HG03159 (cell line): ENCODE results near the gene ADAMTSL1.

Source experiments
- ATAC-seq: cut with Tn5 transposase; IDR thresholded peaks from one replicate; pipeline ENCODE4 v1.9.1; 2021; ENCODE audit warnings: mild to moderate bottlenecking, moderate library complexity; ENCODE audit not compliant: unreplicated experiment

The ADAMTSL1 gene

GRCh38 chr9:18658804-18659705 is 185.1 kb downstream of the ADAMTSL1 start:
- ATAC-seq: no peak

DNA sequence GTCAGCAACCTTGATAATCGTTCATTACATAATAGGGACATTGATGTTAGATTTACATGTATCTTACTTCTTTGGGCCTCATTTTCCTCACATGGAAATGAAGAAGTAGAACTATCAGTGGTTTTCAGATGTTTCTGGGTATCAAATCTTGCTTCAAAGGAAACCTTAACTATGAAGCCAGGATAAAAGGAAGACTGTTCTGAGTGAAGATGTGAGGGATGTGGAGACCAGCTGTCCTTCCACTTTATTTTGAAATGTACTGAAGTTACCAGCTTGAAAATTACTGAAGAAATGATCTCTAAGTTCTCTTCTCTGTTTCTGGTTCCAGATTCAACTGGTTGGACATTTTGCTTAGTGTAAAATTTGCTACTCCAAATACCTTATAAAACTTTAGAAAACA is 186.0 kb downstream of the ADAMTSL1 start:
- ATAC-seq: no peak

GRCh38 chr9:18662320-18662719 is 188.4 kb downstream of the ADAMTSL1 start:
- no peak for ATAC-seq

DNA sequence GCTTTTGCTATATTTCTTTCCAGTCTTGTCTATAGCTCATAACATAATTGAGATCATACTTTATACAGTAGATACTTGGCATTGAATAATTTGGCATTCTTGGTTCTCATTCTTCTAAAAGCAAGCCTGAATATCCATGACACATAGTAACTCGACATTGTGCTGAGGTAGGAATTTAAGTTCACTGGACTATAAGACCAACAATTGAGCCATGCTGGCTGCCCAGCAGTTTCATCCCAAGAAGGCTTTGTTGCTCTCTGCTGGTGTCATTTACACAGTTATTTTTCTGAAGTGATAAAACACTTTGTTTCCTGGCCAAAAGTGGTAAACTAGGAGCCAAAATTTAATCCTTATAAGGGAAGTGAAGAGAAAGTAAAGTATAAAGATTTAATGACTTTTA is 192.0 kb downstream of the ADAMTSL1 start:
- ATAC-seq: no peak

- no peak for ATAC-seq
These were observed 192.4 kb downstream of the ADAMTSL1 start for GRCh38 chr9:18666348-18666747.

DNA sequence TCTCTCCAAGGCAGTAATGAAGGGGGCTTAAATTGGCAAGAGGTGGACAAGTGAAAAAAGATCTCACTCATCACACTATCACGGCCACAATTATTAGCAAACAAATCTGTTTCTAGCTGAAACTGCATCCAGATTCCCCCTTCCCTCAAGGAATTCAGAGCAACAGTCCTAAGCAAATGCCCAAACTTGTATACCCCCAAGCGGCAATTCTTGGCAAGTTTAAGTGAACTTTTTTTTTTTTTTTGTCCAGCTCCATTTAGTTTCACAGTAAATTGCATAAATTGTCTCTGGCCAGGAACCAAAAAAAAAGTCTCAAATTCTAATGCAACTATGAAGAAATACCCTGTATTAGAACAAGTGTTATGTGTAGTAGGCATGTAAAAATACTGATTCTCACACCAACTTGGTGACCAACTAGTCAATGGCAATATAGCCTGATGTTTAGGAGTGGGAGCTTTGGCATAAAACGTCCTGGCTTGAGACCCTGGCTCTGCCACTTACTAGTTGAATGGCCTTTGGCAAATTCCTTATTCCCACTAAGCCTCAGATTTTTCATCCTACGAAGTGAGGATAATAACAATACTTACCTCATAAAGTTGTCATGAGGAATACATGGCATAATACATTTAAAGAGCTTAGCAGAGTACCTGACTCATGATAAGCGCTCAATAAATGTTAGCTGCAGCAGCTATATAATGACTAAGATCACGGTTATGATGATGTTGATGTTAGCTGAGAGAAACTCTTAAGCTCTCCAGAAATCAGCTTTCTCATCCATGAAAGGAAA is 193.2 kb downstream of the ADAMTSL1 start:
- ATAC-seq: no peak

DNA sequence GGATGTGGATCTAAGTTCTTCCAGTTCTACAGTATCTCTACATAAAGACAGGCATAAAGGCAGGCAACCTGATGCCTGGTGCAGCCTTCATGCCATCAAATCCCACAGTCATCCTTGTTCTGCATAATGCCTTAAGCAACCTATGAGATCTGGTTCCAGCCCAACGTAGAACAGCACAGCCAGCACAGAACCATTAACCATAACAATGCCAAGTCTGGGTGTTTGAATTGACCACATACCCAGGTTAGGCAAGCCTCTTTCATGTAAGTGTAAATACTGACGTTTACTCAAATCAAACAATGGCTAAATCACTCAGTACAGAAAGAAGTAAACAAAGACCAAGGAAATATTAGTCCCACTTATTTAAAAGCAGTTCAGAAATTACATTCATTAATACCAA is 195.0 kb downstream of the ADAMTSL1 start:
- ATAC-seq: no peak

- ATAC-seq: no peak
These were observed 198.8 kb downstream of the ADAMTSL1 start for GRCh38 chr9:18672706-18673105.

- no peak for ATAC-seq
These were observed 199.2 kb downstream of the ADAMTSL1 start for GRCh38 chr9:18673179-18673578.

DNA sequence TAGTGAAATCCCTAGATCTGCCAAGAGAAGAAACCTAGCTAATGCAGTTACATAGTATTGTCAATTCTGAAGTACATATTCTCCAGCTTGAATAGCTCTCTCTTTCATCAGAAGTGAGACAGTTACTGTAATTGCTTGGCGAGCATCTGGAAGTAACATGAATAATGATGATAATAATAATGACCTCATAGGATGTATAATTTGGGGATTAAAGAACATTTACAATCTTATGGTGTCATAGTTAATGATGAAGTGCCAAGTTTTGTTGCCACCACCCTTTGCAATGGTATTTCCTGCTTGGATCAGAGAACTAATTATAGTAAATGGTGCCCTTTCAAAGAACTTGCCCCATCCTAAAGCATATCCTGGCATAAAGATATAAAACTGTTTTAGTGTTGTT is 201.4 kb downstream of the ADAMTSL1 start:
- no peak for ATAC-seq

DNA sequence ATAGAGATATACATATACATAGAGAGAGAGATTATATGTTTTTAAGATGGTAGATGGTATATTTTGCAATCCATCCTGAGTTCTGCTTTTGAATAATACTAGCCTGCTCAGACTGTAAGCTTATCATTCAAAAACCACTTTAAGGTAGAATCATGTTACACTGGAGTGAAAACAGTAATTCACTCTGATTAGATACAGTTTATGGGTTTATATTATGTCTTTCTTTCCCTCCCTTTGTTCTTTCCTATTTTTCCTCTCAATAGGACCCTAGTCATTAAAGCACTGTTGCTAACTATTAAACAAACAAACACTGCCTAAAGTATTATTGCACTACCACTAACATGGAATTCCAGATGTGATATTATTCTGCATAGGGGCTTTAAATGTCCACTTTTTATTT is 202.0 kb downstream of the ADAMTSL1 start:
- ATAC-seq: no peak

- no peak for ATAC-seq
These were observed 202.6 kb downstream of the ADAMTSL1 start for GRCh38 chr9:18676525-18676924.

GRCh38 chr9:18678821-18679590 is 205.1 kb downstream of the ADAMTSL1 start:
- ATAC-seq: no peak

GRCh38 chr9:18682907-18683306 is 209.0 kb downstream of the ADAMTSL1 start:
- no peak for ATAC-seq

DNA sequence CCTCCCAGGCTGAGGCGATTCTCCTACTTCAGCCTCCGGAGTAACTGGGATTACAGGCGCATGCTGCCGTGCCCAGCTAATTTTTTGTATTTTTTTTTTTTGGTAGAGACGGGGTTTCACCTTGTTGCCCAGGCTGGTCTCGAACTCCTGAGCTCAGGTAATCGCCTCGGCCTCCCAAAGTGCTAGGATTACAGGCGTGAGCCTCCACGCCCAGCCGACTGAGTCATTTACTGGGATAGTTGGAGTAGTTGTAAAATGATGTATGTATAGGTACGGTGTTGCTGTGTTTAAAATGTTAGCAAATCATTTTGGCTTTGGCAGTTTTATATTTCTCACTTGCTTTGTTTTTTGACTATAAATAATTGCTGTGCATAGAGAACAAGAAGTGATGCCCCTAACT is 209.4 kb downstream of the ADAMTSL1 start:
- no peak for ATAC-seq

DNA sequence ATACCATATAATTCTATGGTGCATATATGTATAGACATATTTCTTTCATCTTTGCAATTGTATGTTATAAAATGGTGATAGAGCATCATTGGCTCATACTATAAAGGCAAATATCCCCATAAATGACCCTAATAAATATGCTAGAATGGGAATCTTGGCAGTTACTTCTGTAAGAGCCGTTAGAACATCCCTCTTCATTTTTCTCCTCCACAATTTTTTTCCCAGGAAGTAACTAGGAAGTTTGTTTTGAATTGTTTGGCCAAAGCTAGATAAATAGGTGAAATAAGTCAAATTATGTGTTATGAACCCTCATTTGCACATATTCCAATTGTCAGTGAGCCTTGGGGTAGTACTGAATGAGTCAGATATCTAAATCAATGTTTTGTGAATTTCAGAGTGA is 209.9 kb downstream of the ADAMTSL1 start:
- no peak for ATAC-seq

DNA sequence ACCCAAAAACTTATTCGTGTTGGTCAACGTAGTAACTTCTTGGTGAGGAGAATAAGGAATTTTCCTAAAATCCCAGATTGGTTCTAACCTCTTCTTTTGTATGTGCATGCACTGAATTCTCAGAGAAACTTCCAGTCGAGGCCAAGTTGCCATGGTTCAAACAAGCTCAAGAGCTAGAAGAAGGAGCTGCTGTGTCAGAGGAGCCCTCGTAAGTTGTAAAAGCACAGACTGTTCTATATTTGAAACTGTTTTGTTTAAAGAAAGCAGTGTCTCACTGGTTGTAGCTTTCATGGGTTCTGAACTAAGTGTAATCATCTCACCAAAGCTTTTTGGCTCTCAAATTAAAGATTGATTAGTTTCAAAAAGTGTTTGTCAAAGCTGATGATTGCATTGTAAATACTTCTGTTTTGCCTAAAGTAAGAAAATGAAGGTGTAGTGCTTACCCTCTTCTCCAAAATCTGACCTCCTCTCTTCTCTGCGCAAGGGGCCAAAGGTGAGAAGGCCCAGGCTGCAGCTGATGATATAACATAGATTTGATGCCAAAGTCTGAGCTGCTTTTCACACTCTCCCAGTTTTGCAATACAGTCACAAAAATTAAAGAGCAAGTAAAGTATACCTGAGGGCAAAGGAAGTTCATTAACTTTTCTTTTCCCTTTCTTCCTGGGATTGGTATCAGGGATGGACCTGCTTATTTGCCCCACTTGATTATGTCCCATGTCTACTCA is 210.8 kb downstream of the ADAMTSL1 start:
- ATAC-seq: no peak

- ATAC-seq: no peak
These were observed 214.9 kb downstream of the ADAMTSL1 start for GRCh38 chr9:18688581-18689565.

- no peak for ATAC-seq
These were observed 216.0 kb downstream of the ADAMTSL1 start for GRCh38 chr9:18689921-18690320.
